Measurements from ENCODE around the gene EEF2KMT.
"Not testable (repeated sequence)": the region's sequence is repeated elsewhere in the genome, so short reads cannot be mapped to it uniquely, and the experiment has no call there.

EEF2KMT gene

DNA sequence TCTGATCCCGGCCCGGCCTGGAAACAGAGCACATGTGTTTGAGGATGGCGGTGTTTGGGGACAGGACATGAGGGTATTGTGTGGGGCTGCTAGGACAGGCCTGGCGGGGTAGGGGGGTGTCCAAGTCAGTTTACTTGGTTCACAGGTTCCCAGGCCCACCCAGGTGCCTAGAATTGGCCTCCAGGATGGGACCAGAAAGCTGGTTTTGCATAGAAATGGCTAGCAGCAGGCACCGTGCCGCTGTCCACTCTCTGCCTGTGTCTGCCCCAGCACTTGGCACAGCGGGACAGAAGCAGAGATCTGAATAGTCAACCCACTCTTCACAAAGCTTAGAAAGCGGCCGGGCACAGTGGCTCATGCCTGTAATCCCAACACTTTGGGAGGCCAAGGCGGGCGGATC, 11.9 kb downstream of the EEF2KMT start:
- H2BK12ac ChIP-seq (ENCODE audit: low read length); H2BK15ac ChIP-seq (ENCODE audit: low read length); H3K4me3 ChIP-seq (ENCODE audit: low read length in 2 of 2); H3K23ac ChIP-seq (ENCODE audit: low read depth, low read length, poor library complexity); H3K18ac ChIP-seq (ENCODE audit: low read length); H3K4me1 ChIP-seq (ENCODE audit: control insufficient read depth in 2 of 2, insufficient read depth in 1 of 2, low read depth in 1 of 2, low read length in 2 of 2); H2AFZ ChIP-seq (ENCODE audit: low read length); H2BK120ac ChIP-seq (ENCODE audit: low read depth, low read length); H3K14ac ChIP-seq (ENCODE audit: low read length); H3K79me1 ChIP-seq (ENCODE audit: low read depth, low read length); H3K27ac ChIP-seq (replicated peaks; ENCODE audit: low read length); H4K91ac ChIP-seq (ENCODE audit: low read depth, low read length, poor library complexity); H3K9ac ChIP-seq (ENCODE audit: low read depth, low read length, poor library complexity); H4K8ac ChIP-seq (ENCODE audit: low read depth, low read length); H3K4ac ChIP-seq (ENCODE audit: low read length); H2BK5ac ChIP-seq (ENCODE audit: low read length); DNase-seq (ENCODE audit: low spot score); H2AK5ac ChIP-seq (ENCODE audit: low read depth, low read length); H3K9me3 ChIP-seq (replicated peaks in 1 of 2; ENCODE audit: control insufficient read depth in 2 of 2, insufficient read depth in 1 of 2, low read depth in 1 of 2, low read length in 2 of 2); H3K27me3 ChIP-seq (ENCODE audit: control insufficient read depth in 3 of 3, insufficient read depth in 3 of 3, low read depth in 1 of 3, low read length in 3 of 3); H3K4me2 ChIP-seq (ENCODE audit: insufficient read depth, low read length, poor library complexity, severe bottlenecking): not testable (repeated sequence)
- WGBS, 2 donors (ENCODE audit: extremely low coverage in 2 of 2, insufficient read length in 2 of 2, insufficient replicate concordance in 1 of 2), result no CpG with 5 or more reads among the region's 11 CpGs
- H3K36me3 ChIP-seq (replicated peaks in 1 of 2; ENCODE audit: control insufficient read depth in 2 of 2, insufficient read depth in 2 of 2, low read length in 2 of 2), result peaks cover 3 to 28% of the 10 kb centered on the region in 2 donors

DNA sequence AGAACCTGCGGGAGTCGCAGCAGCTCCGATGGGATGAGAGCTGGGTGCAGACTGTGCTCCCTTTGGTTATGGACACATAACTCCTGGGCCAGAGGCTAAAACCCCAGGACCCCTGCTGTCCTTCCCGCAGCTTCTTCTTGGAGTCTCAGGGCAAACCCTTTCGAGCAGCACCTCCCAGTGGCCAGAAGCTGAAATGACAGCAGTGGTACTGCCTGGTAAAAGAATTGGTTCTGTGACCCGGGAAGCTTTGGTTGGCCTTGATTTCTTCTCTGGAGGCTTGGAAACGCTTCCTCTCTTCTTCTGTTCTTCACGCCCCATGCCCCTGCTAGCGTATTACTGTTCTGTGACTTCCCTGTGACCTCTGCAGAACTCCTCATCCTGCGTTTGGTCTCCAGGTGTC, 12.8 kb downstream of the EEF2KMT start:
- not testable (repeated sequence) for H4K8ac ChIP-seq (ENCODE audit: low read depth, low read length); H3K23ac ChIP-seq (ENCODE audit: low read depth, low read length, poor library complexity); H2BK12ac ChIP-seq (ENCODE audit: low read length); H2AFZ ChIP-seq (ENCODE audit: low read length); H2BK5ac ChIP-seq (ENCODE audit: low read length); H3K9me3 ChIP-seq (replicated peaks in 1 of 2; ENCODE audit: control insufficient read depth in 2 of 2, insufficient read depth in 1 of 2, low read depth in 1 of 2, low read length in 2 of 2); H3K27me3 ChIP-seq (ENCODE audit: control insufficient read depth in 3 of 3, insufficient read depth in 3 of 3, low read depth in 1 of 3, low read length in 3 of 3); H2BK120ac ChIP-seq (ENCODE audit: low read depth, low read length); H3K4me2 ChIP-seq (ENCODE audit: insufficient read depth, low read length, poor library complexity, severe bottlenecking); H3K18ac ChIP-seq (ENCODE audit: low read length); H3K79me1 ChIP-seq (ENCODE audit: low read depth, low read length); H3K4ac ChIP-seq (ENCODE audit: low read length); H3K14ac ChIP-seq (ENCODE audit: low read length); H3K4me3 ChIP-seq (ENCODE audit: low read length in 2 of 2); H4K91ac ChIP-seq (ENCODE audit: low read depth, low read length, poor library complexity); H3K4me1 ChIP-seq (ENCODE audit: control insufficient read depth in 2 of 2, insufficient read depth in 1 of 2, low read depth in 1 of 2, low read length in 2 of 2); H2AK5ac ChIP-seq (ENCODE audit: low read depth, low read length); H3K27ac ChIP-seq (replicated peaks; ENCODE audit: low read length); H2BK15ac ChIP-seq (ENCODE audit: low read length); H3K9ac ChIP-seq (ENCODE audit: low read depth, low read length, poor library complexity)
- peaks cover 3 to 23% of the 10 kb centered on the region in 2 donors for H3K36me3 ChIP-seq (replicated peaks in 1 of 2; ENCODE audit: control insufficient read depth in 2 of 2, insufficient read depth in 2 of 2, low read length in 2 of 2)
- no CpG with 5 or more reads among the region's 10 CpGs for WGBS, 2 donors (ENCODE audit: extremely low coverage in 2 of 2, insufficient read length in 2 of 2, insufficient replicate concordance in 1 of 2)
- peak; percentile 44 for DNase-seq (ENCODE audit: low spot score)

DNA sequence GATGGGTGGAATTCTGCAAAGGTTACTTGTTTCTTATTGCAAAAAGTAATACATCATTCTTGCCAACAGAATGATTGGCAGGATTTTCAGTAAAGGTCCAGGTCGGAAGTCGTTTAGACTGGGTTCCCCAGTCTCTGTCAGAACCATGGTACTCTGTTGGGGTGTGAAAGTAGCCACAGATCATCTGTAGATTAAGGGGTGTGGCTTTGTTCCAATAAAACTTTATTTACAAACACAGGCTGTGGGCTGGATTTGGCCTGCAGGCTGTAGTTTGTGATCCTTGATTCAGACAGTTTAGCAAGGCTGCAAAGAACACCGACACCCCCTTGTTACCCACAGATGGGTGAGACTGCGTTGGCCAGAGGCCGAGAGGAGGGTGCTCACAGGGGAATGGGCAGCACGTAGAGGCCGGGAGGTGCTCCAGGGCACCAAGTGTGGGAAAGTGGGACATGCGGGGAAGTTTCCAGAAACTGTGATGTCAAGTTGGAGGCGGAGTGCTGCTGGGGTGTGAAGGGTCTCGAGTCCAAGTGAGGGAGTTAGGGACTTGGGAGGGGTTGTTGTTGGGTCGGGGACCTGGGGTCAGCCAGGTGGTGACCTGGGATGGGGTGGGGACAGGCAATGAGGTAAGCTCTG, 13.4 kb downstream of the EEF2KMT start:
- not testable (repeated sequence) for H3K4me3 ChIP-seq (ENCODE audit: low read length in 2 of 2); H3K4me1 ChIP-seq (ENCODE audit: control insufficient read depth in 2 of 2, insufficient read depth in 1 of 2, low read depth in 1 of 2, low read length in 2 of 2); H4K91ac ChIP-seq (ENCODE audit: low read depth, low read length, poor library complexity); H3K4me2 ChIP-seq (ENCODE audit: insufficient read depth, low read length, poor library complexity, severe bottlenecking); DNase-seq (ENCODE audit: low spot score); H3K27ac ChIP-seq (replicated peaks; ENCODE audit: low read length); H2BK15ac ChIP-seq (ENCODE audit: low read length); H4K8ac ChIP-seq (ENCODE audit: low read depth, low read length); H2BK5ac ChIP-seq (ENCODE audit: low read length); H3K18ac ChIP-seq (ENCODE audit: low read length); H2BK12ac ChIP-seq (ENCODE audit: low read length); H2AFZ ChIP-seq (ENCODE audit: low read length); H3K9ac ChIP-seq (ENCODE audit: low read depth, low read length, poor library complexity); H3K27me3 ChIP-seq (ENCODE audit: control insufficient read depth in 3 of 3, insufficient read depth in 3 of 3, low read depth in 1 of 3, low read length in 3 of 3); H2AK5ac ChIP-seq (ENCODE audit: low read depth, low read length); H3K23ac ChIP-seq (ENCODE audit: low read depth, low read length, poor library complexity); H3K4ac ChIP-seq (ENCODE audit: low read length); H3K14ac ChIP-seq (ENCODE audit: low read length); H3K9me3 ChIP-seq (replicated peaks in 1 of 2; ENCODE audit: control insufficient read depth in 2 of 2, insufficient read depth in 1 of 2, low read depth in 1 of 2, low read length in 2 of 2); H2BK120ac ChIP-seq (ENCODE audit: low read depth, low read length); H3K79me1 ChIP-seq (ENCODE audit: low read depth, low read length)
- no CpG with 5 or more reads among the region's 11 CpGs for WGBS, 2 donors (ENCODE audit: extremely low coverage in 2 of 2, insufficient read length in 2 of 2, insufficient replicate concordance in 1 of 2)
- peaks cover 3 to 21% of the 10 kb centered on the region in 2 donors for H3K36me3 ChIP-seq (replicated peaks in 1 of 2; ENCODE audit: control insufficient read depth in 2 of 2, insufficient read depth in 2 of 2, low read length in 2 of 2)

- not testable (repeated sequence) for H2BK12ac ChIP-seq (ENCODE audit: low read length); H3K4ac ChIP-seq (ENCODE audit: low read length); H3K9ac ChIP-seq (ENCODE audit: low read depth, low read length, poor library complexity); H3K79me1 ChIP-seq (ENCODE audit: low read depth, low read length); H4K91ac ChIP-seq (ENCODE audit: low read depth, low read length, poor library complexity); H4K8ac ChIP-seq (ENCODE audit: low read depth, low read length); H2BK15ac ChIP-seq (ENCODE audit: low read length); H3K18ac ChIP-seq (ENCODE audit: low read length); H3K14ac ChIP-seq (ENCODE audit: low read length); H3K4me3 ChIP-seq (ENCODE audit: low read length in 2 of 2); H3K23ac ChIP-seq (ENCODE audit: low read depth, low read length, poor library complexity); H3K9me3 ChIP-seq (replicated peaks in 1 of 2; ENCODE audit: control insufficient read depth in 2 of 2, insufficient read depth in 1 of 2, low read depth in 1 of 2, low read length in 2 of 2); H3K4me2 ChIP-seq (ENCODE audit: insufficient read depth, low read length, poor library complexity, severe bottlenecking); H2BK5ac ChIP-seq (ENCODE audit: low read length); DNase-seq (ENCODE audit: low spot score); H3K4me1 ChIP-seq (ENCODE audit: control insufficient read depth in 2 of 2, insufficient read depth in 1 of 2, low read depth in 1 of 2, low read length in 2 of 2); H2AFZ ChIP-seq (ENCODE audit: low read length); H3K27ac ChIP-seq (replicated peaks; ENCODE audit: low read length); H2AK5ac ChIP-seq (ENCODE audit: low read depth, low read length); H3K27me3 ChIP-seq (ENCODE audit: control insufficient read depth in 3 of 3, insufficient read depth in 3 of 3, low read depth in 1 of 3, low read length in 3 of 3); H2BK120ac ChIP-seq (ENCODE audit: low read depth, low read length)
- H3K36me3 ChIP-seq (replicated peaks in 1 of 2; ENCODE audit: control insufficient read depth in 2 of 2, insufficient read depth in 2 of 2, low read length in 2 of 2), result peaks cover 3 to 18% of the 10 kb centered on the region in 2 donors
- no CpG with 5 or more reads among the region's 9 CpGs for WGBS, 2 donors (ENCODE audit: extremely low coverage in 2 of 2, insufficient read length in 2 of 2, insufficient replicate concordance in 1 of 2)
These were observed 13.9 kb downstream of the EEF2KMT start for GRCh38 chr16:5083646-5084045.

All from neuronal stem cell (in vitro differentiated cells).